KMS-11 (cell line): ENCODE measurements around the gene TGFBI.

ENCODE experiments used
- H2AFZ ChIP-seq: fragments of 200-600 bp; sonication (generic); 2 replicates; pipeline ENCODE4 v1.6.1; 2016; ENCODE audit warnings: antibody characterized with exemption, mixed run types, low read depth
- H3K27ac ChIP-seq: fragments of 200-600 bp; sonication (generic); 2 replicates; pipeline ENCODE4 v1.6.1; 2016; ENCODE audit warnings: mild to moderate bottlenecking, mixed run types
- H3K27me3 ChIP-seq: fragments of 200-600 bp; sonication (generic); 2 replicates; pipeline ENCODE4 v1.6.1; 2017; ENCODE audit warnings: mild to moderate bottlenecking, low read depth, mixed run types, moderate library complexity; ENCODE audit not compliant: insufficient read depth
- H3K36me3 ChIP-seq: fragments of 200-600 bp; sonication (generic); 2 replicates; pipeline ENCODE4 v1.6.1; 2017; ENCODE audit warnings: mild to moderate bottlenecking, mixed run types; ENCODE audit not compliant: insufficient read depth
- H3K4me1 ChIP-seq: fragments of 200-600 bp; sonication (generic); 2 replicates; pipeline ENCODE4 v1.6.1; 2016; ENCODE audit warnings: mild to moderate bottlenecking, low read depth, mixed run types; ENCODE audit not compliant: poor library complexity, severe bottlenecking
- H3K4me2 ChIP-seq: fragments of 200-600 bp; sonication (generic); 2 replicates; pipeline ENCODE4 v1.7.0; 2016; ENCODE audit warnings: mild to moderate bottlenecking, mixed run types
- H3K4me3 ChIP-seq: fragments of 200-600 bp; sonication (generic); IDR thresholded peaks from 2 replicates; pipeline ENCODE4 v1.6.1; 2017; ENCODE audit warnings: low read depth, low read length, mixed read lengths; ENCODE audit not compliant: insufficient read depth
- H3K79me2 ChIP-seq: fragments of 200-600 bp; sonication (generic); 2 replicates; pipeline ENCODE4 v1.6.1; 2016; ENCODE audit warnings: low read depth, mixed run types; ENCODE audit not compliant: insufficient read depth
- H3K9ac ChIP-seq: fragments of 200-600 bp; sonication (generic); 2 replicates; pipeline ENCODE4 v1.6.1; 2016; ENCODE audit warnings: mild to moderate bottlenecking, mixed run types
- H4K20me1 ChIP-seq: fragments of 200-600 bp; sonication (generic); 2 replicates; pipeline ENCODE4 v1.6.1; 2016; ENCODE audit warnings: mild to moderate bottlenecking, mixed run types; ENCODE audit not compliant: insufficient read depth
- CTCF ChIP-seq: fragments of 200-600 bp; sonication (generic); conservative IDR thresholded peaks from 2 replicates; pipeline ENCODE4 v1.6.1; 2017; ENCODE audit warnings: low read depth, mild to moderate bottlenecking, antibody characterized with exemption, low read length, moderate library complexity, mixed read lengths

TGFBI gene

GRCh38 chr5:136070486-136071285, 41.9 kb downstream of the TGFBI start:
- H4K20me1 ChIP-seq = no peaks in the 10 kb centered on the region

GRCh38 chr5:136073714-136074529, 45.1 kb downstream of the TGFBI start:
- H3K4me3 ChIP-seq = no peak overlapping the region
- H4K20me1 ChIP-seq = no peaks in the 10 kb centered on the region
- no peak for TF ChIP-seq CTCF
- H2AFZ ChIP-seq = no peak overlapping the region
- no peaks in the 10 kb centered on the region for H3K36me3 ChIP-seq
- H3K27ac ChIP-seq = no peak overlapping the region
- H3K4me1 ChIP-seq = no peaks in the 10 kb centered on the region
- no peak overlapping the region for H3K9ac ChIP-seq
- no peaks in the 10 kb centered on the region for H3K27me3 ChIP-seq
- H3K79me2 ChIP-seq = no peaks in the 10 kb centered on the region
- H3K4me2 ChIP-seq = no peak overlapping the region

More at GRCh38 chr5:136070486-136071285, 41.9 kb downstream of the TGFBI start:
- no peaks in the 10 kb centered on the region for H3K79me2 ChIP-seq
- H3K4me1 ChIP-seq = no peaks in the 10 kb centered on the region
- no peaks in the 10 kb centered on the region for H3K36me3 ChIP-seq
- TF ChIP-seq CTCF = no peak
- no peak overlapping the region for H3K4me2 ChIP-seq
- no peak overlapping the region for H3K9ac ChIP-seq
- no peak overlapping the region for H3K4me3 ChIP-seq
- H3K27ac ChIP-seq = no peak overlapping the region
- no peaks in the 10 kb centered on the region for H3K27me3 ChIP-seq
- no peak overlapping the region for H2AFZ ChIP-seq

GRCh38 chr5:136075466-136075891, 46.7 kb downstream of the TGFBI start:
- no peaks in the 10 kb centered on the region for H3K36me3 ChIP-seq
- no peak overlapping the region for H3K9ac ChIP-seq
- TF ChIP-seq CTCF = no peak
- no peaks in the 10 kb centered on the region for H4K20me1 ChIP-seq
- no peaks in the 10 kb centered on the region for H3K27me3 ChIP-seq
- H2AFZ ChIP-seq = no peak overlapping the region
- no peaks in the 10 kb centered on the region for H3K4me1 ChIP-seq
- no peak overlapping the region for H3K4me2 ChIP-seq
- no peak overlapping the region for H3K27ac ChIP-seq
- H3K79me2 ChIP-seq = no peaks in the 10 kb centered on the region
- H3K4me3 ChIP-seq = no peak overlapping the region

- no peaks in the 10 kb centered on the region for H3K27me3 ChIP-seq
- H2AFZ ChIP-seq = no peak overlapping the region
- no peaks in the 10 kb centered on the region for H3K79me2 ChIP-seq
- no peak overlapping the region for H3K27ac ChIP-seq
- no peak overlapping the region for H3K9ac ChIP-seq
- H4K20me1 ChIP-seq = no peaks in the 10 kb centered on the region
- no peaks in the 10 kb centered on the region for H3K4me1 ChIP-seq
- no peaks in the 10 kb centered on the region for H3K36me3 ChIP-seq
- no peak overlapping the region for H3K4me2 ChIP-seq
- H3K4me3 ChIP-seq = no peak overlapping the region
- no peak for TF ChIP-seq CTCF
These were observed 47.3 kb downstream of the TGFBI start for GRCh38 chr5:136076067-136076466.
